Activated T-cell treated with anti-CD3 and anti-CD28 coated beads, Interleukin-2, amount 50 U/mL, for 24 hours (primary cell): Measurements from ENCODE around the gene PIGU.
"Not testable (repeated sequence)": the region's sequence is repeated elsewhere in the genome, so short reads cannot be mapped to it uniquely, and the experiment has no call there.

Source experiments
- DNase-seq: peaks from one replicate; pipeline ENCODE4 v3.0.0-alpha.2; 2020
- H3K27ac Mint-ChIP-seq: 2 replicates; pipeline ENCODE4 v1.8.0; 2020; ENCODE audit warnings: mild to moderate bottlenecking, mixed read lengths
- H3K27me3 Mint-ChIP-seq: 2 replicates; pipeline ENCODE4 v1.8.0; 2020; ENCODE audit warnings: mixed read lengths
- H3K36me3 Mint-ChIP-seq: 2 replicates; pipeline ENCODE4 v1.8.0; 2020; ENCODE audit warnings: low read depth, mixed read lengths
- H3K4me1 Mint-ChIP-seq: 2 replicates; pipeline ENCODE4 v1.8.0; 2020; ENCODE audit warnings: low read depth, mixed read lengths
- H3K4me3 Mint-ChIP-seq: 2 replicates; pipeline ENCODE4 v1.8.0; 2020; ENCODE audit warnings: mild to moderate bottlenecking, moderate library complexity, mixed read lengths
- H3K9me3 Mint-ChIP-seq: 2 replicates; pipeline ENCODE4 v1.8.0; 2020; ENCODE audit warnings: mixed read lengths

The PIGU gene

GRCh38 chr20:34676642-34677373 is at the start of gene PIGU:
Gene PIGU (minus strand): TSS chr20:34677092. CDS start chr20:34677085, 7 bp downstream.
- Mint-ChIP-seq H3K4me3 (peak within 1 kb of the TSS; percentile 90), H3K9me3 (no peaks in the 10 kb centered on the region), H3K27ac (peak within 1 kb of the TSS; percentile 99), H3K27me3 (no peaks in the 10 kb centered on the region), H3K36me3 (peaks cover 18% of the 10 kb centered on the region), H3K4me1 (peaks cover 35% of the 10 kb centered on the region)
- peak; percentile 96 for DNase-seq

GRCh38 chr20:34724172-34724571 is 47.3 kb upstream of the PIGU start:
- Mint-ChIP-seq H3K4me3 (no peak overlapping the region), H3K27me3 (no peaks in the 10 kb centered on the region), H3K36me3 (peaks cover 75% of the 10 kb centered on the region), H3K9me3 (no peaks in the 10 kb centered on the region), H3K4me1 (peaks cover 16% of the 10 kb centered on the region), H3K27ac (no peak overlapping the region)
- no peak for DNase-seq

GRCh38 chr20:34722560-34722959 is 45.7 kb upstream of the PIGU start:
- not testable (repeated sequence) for H3K9me3 Mint-ChIP-seq, H3K4me3 Mint-ChIP-seq, H3K27me3 Mint-ChIP-seq, H3K27ac Mint-ChIP-seq, DNase-seq
- H3K4me1 Mint-ChIP-seq = peaks cover 22% of the 10 kb centered on the region
- peaks cover 81% of the 10 kb centered on the region for H3K36me3 Mint-ChIP-seq

- Mint-ChIP-seq H3K4me3 (no peak overlapping the region), H3K27ac (no peak overlapping the region), H3K9me3 (no peaks in the 10 kb centered on the region), H3K4me1 (peaks cover 25% of the 10 kb centered on the region), H3K27me3 (no peaks in the 10 kb centered on the region), H3K36me3 (peaks cover 74% of the 10 kb centered on the region)
- no peak for DNase-seq
Measured at GRCh38 chr20:34720266-34720665, 43.4 kb upstream of the PIGU start.

GRCh38 chr20:34719242-34720017 is 42.5 kb upstream of the PIGU start:
- DNase-seq, H3K27ac Mint-ChIP-seq, H3K27me3 Mint-ChIP-seq, H3K4me3 Mint-ChIP-seq, H3K9me3 Mint-ChIP-seq: not testable (repeated sequence)
- peaks cover 25% of the 10 kb centered on the region for H3K4me1 Mint-ChIP-seq
- peaks cover 78% of the 10 kb centered on the region for H3K36me3 Mint-ChIP-seq

- H3K27ac Mint-ChIP-seq = no peak overlapping the region
- no peak overlapping the region for H3K4me3 Mint-ChIP-seq
- H3K36me3 Mint-ChIP-seq = peaks cover 74% of the 10 kb centered on the region
- H3K9me3 Mint-ChIP-seq = no peaks in the 10 kb centered on the region
- no peaks in the 10 kb centered on the region for H3K27me3 Mint-ChIP-seq
- DNase-seq = no peak
- peaks cover 36% of the 10 kb centered on the region for H3K4me1 Mint-ChIP-seq
Measured at GRCh38 chr20:34717230-34718095, 40.6 kb upstream of the PIGU start.

- Mint-ChIP-seq H3K4me1 (peaks cover 38% of the 10 kb centered on the region), H3K27me3 (no peaks in the 10 kb centered on the region), H3K9me3 (no peaks in the 10 kb centered on the region), H3K27ac (no peak overlapping the region), H3K4me3 (no peak overlapping the region), H3K36me3 (peaks cover 79% of the 10 kb centered on the region)
- no peak for DNase-seq
Measured at GRCh38 chr20:34716921-34717229, 40.0 kb upstream of the PIGU start.

GRCh38 chr20:34715384-34715783 is 38.5 kb upstream of the PIGU start:
- H3K4me1 Mint-ChIP-seq = peaks cover 37% of the 10 kb centered on the region
- no peaks in the 10 kb centered on the region for H3K9me3 Mint-ChIP-seq
- no peak for DNase-seq
- peaks cover 64% of the 10 kb centered on the region for H3K36me3 Mint-ChIP-seq
- no peak overlapping the region for H3K4me3 Mint-ChIP-seq
- no peak overlapping the region for H3K27ac Mint-ChIP-seq
- H3K27me3 Mint-ChIP-seq = peaks cover 3% of the 10 kb centered on the region

- H3K27ac Mint-ChIP-seq = peak overlapping the region; percentile 60
- not testable (repeated sequence) for H3K4me3 Mint-ChIP-seq, H3K9me3 Mint-ChIP-seq, DNase-seq, H3K27me3 Mint-ChIP-seq
- H3K4me1 Mint-ChIP-seq = peaks cover 31% of the 10 kb centered on the region
- H3K36me3 Mint-ChIP-seq = peaks cover 53% of the 10 kb centered on the region
Measured at GRCh38 chr20:34713944-34714515, 37.1 kb upstream of the PIGU start.

GRCh38 chr20:34713194-34713943 is 36.5 kb upstream of the PIGU start:
- Mint-ChIP-seq H3K4me1 (peaks cover 36% of the 10 kb centered on the region), H3K36me3 (peaks cover 48% of the 10 kb centered on the region), H3K27me3 (peaks cover 6% of the 10 kb centered on the region), H3K4me3 (no peak overlapping the region), H3K9me3 (no peaks in the 10 kb centered on the region), H3K27ac (peak overlapping the region; percentile 60)
- no peak for DNase-seq

GRCh38 chr20:34712525-34713192 is 35.8 kb upstream of the PIGU start:
- H3K9me3 Mint-ChIP-seq = no peaks in the 10 kb centered on the region
- no peak for DNase-seq
- H3K4me3 Mint-ChIP-seq = no peak overlapping the region
- peaks cover 34% of the 10 kb centered on the region for H3K4me1 Mint-ChIP-seq
- peaks cover 6% of the 10 kb centered on the region for H3K27me3 Mint-ChIP-seq
- H3K27ac Mint-ChIP-seq = no peak overlapping the region
- H3K36me3 Mint-ChIP-seq = peaks cover 42% of the 10 kb centered on the region

GRCh38 chr20:34711813-34712430 is 35.0 kb upstream of the PIGU start:
- DNase-seq = no peak
- H3K27ac Mint-ChIP-seq = no peak overlapping the region
- peaks cover 6% of the 10 kb centered on the region for H3K27me3 Mint-ChIP-seq
- no peaks in the 10 kb centered on the region for H3K9me3 Mint-ChIP-seq
- peaks cover 30% of the 10 kb centered on the region for H3K4me1 Mint-ChIP-seq
- H3K36me3 Mint-ChIP-seq = peaks cover 37% of the 10 kb centered on the region
- no peak overlapping the region for H3K4me3 Mint-ChIP-seq
